HG03196 (cell line): Measurements from ENCODE around the gene CREBBP.
A peak's percentile ranks its signal among the peaks of the same experiment; 100 is the strongest.
"Not testable (repeated sequence)": the region's sequence is repeated elsewhere in the genome, so short reads cannot be mapped to it uniquely, and the experiment has no call there.

ENCODE experiments used
- ATAC-seq: cut with Tn5 transposase; IDR thresholded peaks from one replicate; pipeline ENCODE4 v1.9.1; 2021; ENCODE audit not compliant: unreplicated experiment

Gene CREBBP

GRCh38 chr16:3880623-3881498, at the start of gene CREBBP:
Gene CREBBP, minus strand, starts transcription at chr16:3880713. Its CDS starts 797 bp downstream, at chr16:3879916.
- ATAC-seq, result peak; percentile 74

GRCh38 chr16:3927147-3927546, 46.6 kb upstream of the CREBBP start:
- not testable (repeated sequence) for ATAC-seq

- no peak for ATAC-seq
Measured at GRCh38 chr16:3924763-3925162, 44.2 kb upstream of the CREBBP start.

DNA sequence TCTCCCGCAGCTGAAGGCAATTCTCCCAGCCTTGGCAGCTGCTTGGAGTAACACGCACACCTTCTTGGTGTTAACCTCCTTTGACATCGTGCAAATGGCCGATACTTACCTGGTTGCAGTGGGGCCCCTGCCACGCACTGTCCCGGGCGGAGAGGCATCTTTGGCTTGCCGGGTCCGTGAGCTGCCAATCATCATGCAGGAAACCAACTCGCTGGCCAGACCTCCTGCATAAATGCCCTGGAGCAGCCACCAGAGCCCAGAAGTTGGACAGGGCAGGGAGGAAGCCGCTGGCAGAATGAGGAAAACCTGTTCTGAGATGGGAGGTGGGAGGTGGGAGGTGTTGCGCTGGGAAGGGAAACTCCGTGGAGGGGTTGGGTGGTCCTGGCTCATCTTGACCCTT, 41.7 kb upstream of the CREBBP start:
- ATAC-seq, result no peak

- ATAC-seq, result no peak
Measured at GRCh38 chr16:3920206-3920605, 39.7 kb upstream of the CREBBP start.

DNA sequence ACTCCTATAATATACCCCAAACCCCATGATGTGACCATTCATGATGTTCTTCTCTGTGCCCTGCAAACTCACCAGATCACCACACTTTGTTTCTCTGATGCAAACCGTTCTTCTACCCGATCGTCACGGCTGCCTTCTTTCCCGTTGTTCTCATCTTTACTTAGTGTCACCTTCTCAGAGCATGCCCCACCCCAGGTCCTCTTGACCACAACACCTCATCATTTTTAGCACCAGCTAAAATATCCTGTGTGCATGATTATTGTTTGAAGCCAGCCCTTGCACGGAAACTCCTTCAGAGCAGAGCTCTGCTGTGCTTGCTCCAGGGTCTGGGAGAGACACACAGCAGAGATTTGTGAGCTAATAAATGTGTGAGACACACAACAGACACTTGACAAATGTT, 38.9 kb upstream of the CREBBP start:
- ATAC-seq, result no peak

DNA sequence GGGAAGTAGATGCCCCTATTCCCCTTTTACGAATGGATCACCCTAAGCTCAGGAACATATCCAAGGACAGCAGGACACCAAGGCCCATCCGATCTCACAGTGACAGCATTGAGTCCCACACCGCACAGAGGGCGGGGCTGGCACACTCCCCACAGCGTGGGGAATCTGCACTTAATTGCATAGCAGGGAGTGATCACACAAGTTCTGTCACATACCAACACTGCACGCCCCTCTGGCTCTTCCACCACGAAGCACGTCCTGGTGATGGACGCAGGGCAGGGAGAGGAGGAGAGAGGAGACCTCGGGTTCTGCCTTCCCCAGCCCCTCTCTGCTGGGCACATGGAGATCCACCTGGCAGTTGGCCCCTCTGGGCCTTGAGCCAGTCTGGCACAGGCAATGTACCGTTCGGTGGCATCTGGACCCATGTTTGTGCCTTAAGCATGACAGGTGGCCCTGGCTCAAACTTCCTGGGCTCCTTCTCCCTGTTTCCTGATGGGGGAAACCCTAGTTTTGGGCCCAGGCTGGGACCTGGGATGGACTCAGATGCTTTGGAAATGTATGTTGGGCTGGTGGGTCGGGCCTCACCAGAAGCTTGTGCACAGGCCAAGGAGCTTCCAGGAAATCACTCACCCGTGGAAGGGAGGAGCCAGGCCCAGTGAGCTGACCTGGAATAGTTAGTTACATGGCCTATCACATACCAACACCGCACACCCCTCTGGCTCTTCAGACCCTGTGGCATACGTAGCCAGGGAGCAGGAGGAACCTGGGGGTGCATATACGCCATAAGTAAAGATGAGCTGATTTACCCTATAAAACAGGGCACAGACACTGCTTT, 35.1 kb upstream of the CREBBP start:
- no peak for ATAC-seq

- no peak for ATAC-seq
Measured at GRCh38 chr16:3912897-3913296, 32.4 kb upstream of the CREBBP start.

GRCh38 chr16:3912373-3912772, 31.9 kb upstream of the CREBBP start:
- no peak for ATAC-seq

- ATAC-seq, result not testable (repeated sequence)
Measured at GRCh38 chr16:3911741-3912140, 31.2 kb upstream of the CREBBP start.

GRCh38 chr16:3909791-3910583, 29.5 kb upstream of the CREBBP start:
- ATAC-seq, result no peak

DNA sequence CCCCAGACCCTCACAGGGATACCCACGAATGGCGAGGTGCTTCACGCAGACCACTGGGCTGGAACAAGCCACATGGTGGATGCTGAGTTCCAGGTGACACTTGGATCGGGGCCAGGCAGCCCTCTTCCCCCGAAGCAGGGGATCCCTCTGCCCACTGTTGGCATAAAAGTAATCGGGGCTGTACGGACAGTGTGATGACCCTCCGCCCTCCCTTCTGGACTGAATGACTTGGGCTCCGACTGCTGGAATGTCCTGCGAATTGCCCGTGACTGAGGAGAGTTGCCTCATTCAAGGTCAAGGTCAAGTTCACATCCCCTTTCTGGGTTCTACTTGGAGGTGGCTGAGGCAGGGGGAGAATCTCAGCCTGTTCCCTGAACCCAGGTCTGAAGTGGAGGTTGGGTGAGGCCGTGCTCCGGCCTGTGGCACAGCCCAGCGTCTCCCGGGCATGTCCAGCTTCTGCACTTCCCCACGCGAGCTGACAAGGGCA, 28.5 kb upstream of the CREBBP start:
- ATAC-seq, result no peak

DNA sequence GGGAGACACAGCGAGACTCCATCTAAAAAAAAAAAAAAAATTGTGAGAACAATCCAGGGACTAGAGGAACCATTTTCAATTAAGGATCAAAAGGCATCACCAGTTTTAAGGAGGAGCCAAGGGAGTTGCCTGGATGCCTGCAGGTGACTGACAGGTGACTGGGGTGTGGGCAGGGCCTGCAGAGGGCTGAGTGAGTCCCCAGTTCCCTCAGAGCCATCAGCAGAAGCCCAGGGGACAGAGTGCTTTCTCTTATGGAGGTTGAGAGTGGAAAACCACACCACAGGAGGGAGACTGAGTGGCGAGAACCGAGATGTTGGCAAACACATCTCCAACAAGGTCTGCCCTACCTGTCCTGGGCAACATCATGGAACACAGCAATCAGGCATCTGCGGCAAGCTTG, 27.1 kb upstream of the CREBBP start:
- ATAC-seq, result no peak

- ATAC-seq, result no peak
Measured at GRCh38 chr16:3906363-3906762, 25.9 kb upstream of the CREBBP start.

DNA sequence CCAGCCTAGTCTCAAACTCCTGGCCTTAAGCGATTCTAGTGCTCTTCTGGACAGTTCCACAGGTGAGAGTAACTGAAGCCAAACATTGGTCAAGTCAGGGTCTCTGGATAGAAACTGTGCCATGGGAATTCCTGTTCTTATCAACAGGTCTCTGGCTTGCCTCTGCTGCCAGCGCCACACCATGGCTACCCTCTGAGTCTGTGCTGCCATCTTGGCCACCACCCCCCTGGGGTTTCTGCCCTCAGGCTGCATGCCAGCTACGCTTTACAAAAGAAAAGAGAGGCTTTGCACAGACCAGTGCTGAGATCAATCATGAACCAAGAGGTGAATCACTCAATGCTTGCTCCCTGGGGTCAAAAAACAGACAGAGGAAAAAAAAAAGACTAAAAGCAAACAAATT, 24.4 kb upstream of the CREBBP start:
- ATAC-seq, result no peak

GRCh38 chr16:3890091-3890490, 9.6 kb upstream of the CREBBP start:
- no peak for ATAC-seq

DNA sequence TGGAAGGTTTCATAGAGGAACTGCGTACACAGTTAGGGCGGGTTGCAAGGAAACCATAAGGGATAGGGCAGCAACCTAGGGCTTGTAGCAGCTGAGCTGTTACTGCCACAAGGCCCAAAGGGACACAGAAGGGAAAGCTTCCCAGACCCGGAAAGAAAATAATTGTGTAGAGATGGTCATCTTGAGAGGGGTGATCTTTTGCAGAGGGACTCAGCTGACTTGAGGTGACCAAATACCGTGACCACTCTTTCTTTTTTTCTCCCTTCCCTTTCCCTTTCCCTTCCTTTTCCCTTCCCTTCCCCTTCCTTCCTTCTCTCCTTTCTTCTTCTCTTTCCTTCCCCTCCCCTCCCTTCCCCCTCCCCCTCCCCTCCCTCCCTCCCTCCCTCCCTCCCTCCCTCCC, 8.5 kb upstream of the CREBBP start:
- no peak for ATAC-seq

DNA sequence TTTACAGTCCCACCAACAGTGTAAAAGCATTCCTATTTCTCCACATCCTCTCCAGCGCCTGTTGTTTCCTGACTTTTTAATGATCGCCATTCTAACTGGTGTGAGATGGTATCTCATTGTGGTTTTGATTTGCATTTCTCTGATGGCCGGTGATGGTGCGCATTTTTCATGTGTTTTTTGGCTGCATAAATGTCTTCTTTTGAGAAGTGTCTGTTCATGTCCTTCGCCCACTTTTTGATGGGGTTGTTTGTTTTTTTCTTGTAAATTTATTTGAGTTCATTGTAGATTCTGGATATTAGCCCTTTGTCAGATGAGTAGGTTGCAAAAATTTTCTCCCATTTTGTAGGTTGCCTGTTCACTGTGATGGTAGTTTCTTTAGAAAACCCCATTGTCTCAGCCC, 5.5 kb upstream of the CREBBP start:
- not testable (repeated sequence) for ATAC-seq

DNA sequence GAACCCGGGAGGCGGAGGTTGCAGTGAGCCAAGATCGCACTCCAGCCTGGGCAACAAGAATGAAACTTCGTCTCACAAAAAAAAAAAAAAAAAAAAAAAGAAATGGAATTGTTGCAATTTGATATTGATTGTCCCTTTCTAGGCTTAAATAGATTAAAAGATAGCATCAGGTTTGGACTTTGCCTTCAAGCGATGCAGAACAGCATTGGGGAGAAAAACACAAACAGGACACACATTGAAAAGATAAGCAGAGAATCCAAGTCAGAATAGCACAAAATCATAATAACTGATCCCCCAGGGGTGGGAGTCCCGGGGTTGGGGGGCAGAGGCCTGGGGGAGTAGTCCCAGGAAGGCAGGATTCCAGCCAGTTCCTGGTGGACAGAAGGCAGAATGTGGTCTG, 3.9 kb upstream of the CREBBP start:
- no peak for ATAC-seq

DNA sequence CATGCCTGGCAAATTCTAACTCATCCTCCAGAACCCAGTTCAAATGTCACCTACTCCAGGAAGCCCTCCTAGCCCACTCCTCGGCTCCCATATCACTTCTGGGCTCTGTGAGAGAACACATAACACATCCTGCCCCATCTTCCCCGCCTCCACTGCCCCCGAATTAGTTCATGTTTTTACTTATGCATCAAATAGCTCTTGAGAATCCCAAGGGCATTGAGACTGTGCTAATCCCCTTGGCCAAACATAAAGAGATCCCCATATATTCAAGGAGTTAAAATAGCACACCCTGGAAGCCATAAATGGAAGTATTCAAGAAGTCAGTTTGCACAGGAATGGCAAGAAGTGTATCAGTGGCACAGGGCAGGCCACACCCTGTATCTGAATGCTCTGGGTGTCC, 2.0 kb upstream of the CREBBP start:
- ATAC-seq, result no peak

GRCh38 chr16:3881499-3881990, 1.0 kb upstream of the CREBBP start:
- no peak for ATAC-seq
